H1 (cell line): ENCODE data around the gene SNX7. TPM values are rescaled to one million over a fixed set of nuclear protein-coding genes. Genes with fewer than 3 reads are reported as not detected.

Experiments
- CTCF ChIA-PET: fragments of 300-600 bp; sonication (Branson Sonifier 250); formaldehyde crosslinking; loops from one replicate; lab custom pipeline; 2021; ENCODE audit not compliant: partially characterized antibody; lab: Charles Lee
- POLR2A ChIA-PET: fragments of 300-600 bp; sonication (Branson Sonifier 250); formaldehyde crosslinking; loops from one replicate; lab custom pipeline; 2021; ENCODE audit warnings: inconsistent platforms; ENCODE audit not compliant: partially characterized antibody; lab: Charles Lee
- DNase-seq, 2 experiments: peaks; one replicate each; pipeline versions ENCODE4 v3.0.0 to v3.0.0-alpha.2; 2010 to 2022; ENCODE audit warnings: low spot score in 2 of 2, low read depth in 1 of 2, mixed read lengths in 1 of 2
- FAIRE-seq: peaks from 2 replicates; lab custom pipeline; 2011; peaks lifted over from hg19 to GRCh38; lab: Jason Lieb, UNC
- H2AFZ ChIP-seq: 2 replicates; pipeline ENCODE4 v1.8.1; 2012; ENCODE audit warnings: low read length, inconsistent platforms
- H2AK5ac ChIP-seq: 2 replicates; pipeline ENCODE4 v1.6.1; 2013; ENCODE audit warnings: low read depth, low read length
- H2BK120ac ChIP-seq: replicated peaks from 2 replicates; pipeline ENCODE3; 2013; ENCODE audit warnings: low read depth, low read length, inconsistent platforms
- H2BK12ac ChIP-seq: 2 replicates; pipeline ENCODE4 v1.6.1; 2013; ENCODE audit warnings: low read depth, low read length
- H2BK15ac ChIP-seq: 2 replicates; pipeline ENCODE4 v1.6.1; 2013; ENCODE audit warnings: low read length
- H2BK20ac ChIP-seq: 2 replicates; pipeline ENCODE4 v1.6.1; 2013; ENCODE audit warnings: low read length
- H2BK5ac ChIP-seq: 2 replicates; pipeline ENCODE4 v1.6.1; 2013; ENCODE audit warnings: low read depth, low read length
- H3K14ac ChIP-seq: 2 replicates; pipeline ENCODE4 v1.6.1; 2013; ENCODE audit warnings: inconsistent platforms; ENCODE audit not compliant: insufficient read length
- H3K18ac ChIP-seq: 2 replicates; pipeline ENCODE4 v1.6.1; 2013; ENCODE audit warnings: low read length; ENCODE audit errors: extremely low read depth
- H3K23ac ChIP-seq: 2 replicates; pipeline ENCODE4 v1.6.1; 2013; ENCODE audit warnings: inconsistent platforms; ENCODE audit not compliant: insufficient read length
- H3K23me2 ChIP-seq: 2 replicates; pipeline ENCODE4 v1.6.1; 2013; ENCODE audit warnings: low read depth, low read length
- H3K27ac ChIP-seq: 2 replicates; pipeline ENCODE4 v1.6.1; 2011; ENCODE audit warnings: low read depth, low read length, inconsistent platforms
- H3K27me3 ChIP-seq, 4 experiments: replicated peaks in 1 of 4; 1 replicate in 1 of 4; 2 replicates in 3 of 4; pipeline versions ENCODE4 v1.6.1 to v1.8.1; 2011 to 2013; ENCODE audit warnings: low read length in 3 of 4, mild to moderate bottlenecking in 3 of 4, inconsistent platforms in 2 of 4, mixed read lengths in 2 of 4, moderate library complexity in 1 of 4; ENCODE audit not compliant: control insufficient read depth in 3 of 4, insufficient read depth in 3 of 4; ENCODE audit errors: extremely low read depth in 1 of 4
- H3K36me3 ChIP-seq, 4 experiments: 2 replicates each; pipeline versions ENCODE4 v1.6.1 to v1.8.1; 2011 to 2013; ENCODE audit warnings: mild to moderate bottlenecking in 4 of 4, low read length in 3 of 4, moderate library complexity in 2 of 4, control low read depth in 1 of 4, inconsistent platforms in 1 of 4; ENCODE audit not compliant: insufficient read depth in 4 of 4, control insufficient read depth in 2 of 4
- H3K4ac ChIP-seq: replicated peaks from 2 replicates; pipeline ENCODE3; 2013; ENCODE audit warnings: low read length, low read depth, mixed read lengths, inconsistent platforms; ENCODE audit not compliant: insufficient read length
- H3K4me1 ChIP-seq, 4 experiments: replicated peaks in 1 of 4; 1 replicate in 1 of 4; 2 replicates in 3 of 4; pipeline versions ENCODE4 v1.6.1 to v1.8.1; 2011 to 2013; ENCODE audit warnings: low read length in 3 of 4, inconsistent platforms in 2 of 4, mixed read lengths in 1 of 4; ENCODE audit not compliant: insufficient read depth in 4 of 4, control insufficient read depth in 3 of 4
- H3K4me2 ChIP-seq, 2 experiments: 2 replicates each; pipeline versions ENCODE4 v1.6.1 to v1.8.1; 2011 to 2013; ENCODE audit warnings: low read depth in 2 of 2, low read length in 2 of 2, control low read depth in 1 of 2, inconsistent platforms in 1 of 2, mild to moderate bottlenecking in 1 of 2; ENCODE audit not compliant: insufficient read depth in 1 of 2
- H3K4me3 ChIP-seq, 4 experiments: fragments of 200-600, 300-600 bp in 1 of 4; sonication (generic), shearing (Covaris generic), sonication (Bioruptor Twin) in 1 of 4; 2 replicates each; pipeline versions ENCODE4 v1.5.1 to v1.8.1; 2011 to 2016; ENCODE audit warnings: low read length in 4 of 4, low read depth in 3 of 4, control low read depth in 2 of 4, inconsistent platforms in 2 of 4, mild to moderate bottlenecking in 2 of 4, mixed read lengths in 1 of 4, moderate library complexity in 1 of 4; ENCODE audit not compliant: insufficient read depth in 2 of 4; ENCODE audit errors: extremely low read depth in 1 of 4
- H3K56ac ChIP-seq: replicated peaks from 2 replicates; pipeline ENCODE3; 2013; ENCODE audit warnings: low read depth, mild to moderate bottlenecking, mixed read lengths, low read length, inconsistent platforms; ENCODE audit not compliant: insufficient read length
- H3K79me1 ChIP-seq: 2 replicates; pipeline ENCODE4 v1.6.1; 2013; ENCODE audit warnings: low read depth, low read length, control low read depth
- H3K79me2 ChIP-seq, 2 experiments: 2 replicates each; pipeline versions ENCODE4 v1.6.1 to v1.8.1; 2012 to 2013; ENCODE audit warnings: low read length in 2 of 2, mild to moderate bottlenecking in 2 of 2, inconsistent platforms in 1 of 2; ENCODE audit not compliant: insufficient read depth in 2 of 2, control insufficient read depth in 1 of 2
- H3K9ac ChIP-seq, 4 experiments: replicated peaks in 1 of 4; 1 replicate in 1 of 4; 2 replicates in 3 of 4; pipeline versions ENCODE4 v1.6.1 to v1.8.1; 2011 to 2013; ENCODE audit warnings: low read depth in 3 of 4, low read length in 3 of 4, control low read depth in 2 of 4, mild to moderate bottlenecking in 2 of 4, moderate library complexity in 2 of 4, inconsistent platforms in 1 of 4; ENCODE audit errors: extremely low read depth in 1 of 4
- H3K9me3 ChIP-seq, 2 experiments: 2 replicates each; pipeline versions ENCODE4 v1.6.1 to v1.8.1; 2012 to 2013; ENCODE audit warnings: mild to moderate bottlenecking in 2 of 2, moderate library complexity in 2 of 2, control low read depth in 1 of 2, inconsistent platforms in 1 of 2, low read depth in 1 of 2, low read length in 1 of 2, mixed read lengths in 1 of 2; ENCODE audit not compliant: insufficient read depth in 2 of 2
- H4K20me1 ChIP-seq, 2 experiments: replicated peaks in 1 of 2; 2 replicates each; pipeline versions ENCODE3 to v1.8.1; 2011 to 2013; ENCODE audit warnings: inconsistent platforms in 2 of 2, low read length in 2 of 2, mild to moderate bottlenecking in 1 of 2; ENCODE audit not compliant: insufficient read depth in 2 of 2, control insufficient read depth in 1 of 2
- H4K5ac ChIP-seq: 2 replicates; pipeline ENCODE4 v1.6.1; 2013; ENCODE audit warnings: low read length, low read depth, mixed read lengths, inconsistent platforms; ENCODE audit not compliant: insufficient read length
- H4K8ac ChIP-seq: 2 replicates; pipeline ENCODE4 v1.8.0; 2013; ENCODE audit warnings: mild to moderate bottlenecking, moderate library complexity, low read length, inconsistent platforms; ENCODE audit not compliant: insufficient read depth; ENCODE audit errors: extremely low read depth
- H4K91ac ChIP-seq: replicated peaks from 2 replicates; pipeline ENCODE3; 2013; ENCODE audit warnings: low read length, mixed read lengths, inconsistent platforms; ENCODE audit not compliant: insufficient read length
- CREB1 ChIP-seq: IDR thresholded peaks from 2 replicates; pipeline ENCODE4 v1.6.1; 2012; ENCODE audit warnings: inconsistent platforms
- CTCF ChIP-seq, 3 experiments: IDR thresholded peaks; 1 replicate in 2 of 3; 2 replicates in 1 of 3; pipeline versions ENCODE4 v1.5.1 to v1.6.1; 2011; ENCODE audit warnings: low read length in 3 of 3, mild to moderate bottlenecking in 3 of 3, inconsistent platforms in 2 of 3, low read depth in 1 of 3, moderate library complexity in 1 of 3; ENCODE audit not compliant: insufficient read depth in 1 of 3; ENCODE audit errors: control extremely low read depth in 1 of 3
- KDM4A ChIP-seq: IDR thresholded peaks from one replicate; pipeline ENCODE4 v1.7.1; 2012; ENCODE audit warnings: low read depth, mild to moderate bottlenecking, moderate library complexity, low read length, inconsistent platforms; ENCODE audit not compliant: severe bottlenecking
- NANOG ChIP-seq: IDR thresholded peaks from 2 replicates; pipeline ENCODE4 v1.6.1; 2011; ENCODE audit warnings: low read length, low read depth, mild to moderate bottlenecking, inconsistent platforms; ENCODE audit not compliant: insufficient read depth, poor library complexity, severe bottlenecking
- TBP ChIP-seq: IDR thresholded peaks from 2 replicates; pipeline ENCODE4 v1.6.1; 2011; ENCODE audit warnings: low read depth, low read length, improper control_type of control experiment
- WGBS, 2 experiments: shearing (Covaris generic) in 1 of 2; methylation state at CpG; one replicate each; pipeline versions ENCODE4 v1.1.6 to v1.1.7; 2013 to 2015; ENCODE audit warnings: low lambda C conversion rate in 2 of 2, mixed read lengths in 2 of 2, inconsistent platforms in 1 of 2, low coverage in 1 of 2, missing lambda C conversion rate in 1 of 2; ENCODE audit not compliant: insufficient replicate concordance in 2 of 2, insufficient coverage in 1 of 2, insufficient read length in 1 of 2; ENCODE audit errors: extremely low coverage in 1 of 2, missing lambda C conversion rate in 1 of 2; 5-methylcytosine and 5-hydroxymethylcytosine counted together
- long read RNA-seq, 2 experiments: library from RNA in 1 of 2; library from capped mRNA in 1 of 2; stranded (forward); transcript quantifications; one replicate each; pipeline ENCODE4 v2.0.0, GENCODE V29; 2021; ENCODE audit warnings: inconsistent platforms in 1 of 2
- polyA minus RNA-seq, 3 experiments: library from RNA; depleted of rRNA, polyadenylated mRNA; stranded (reverse); fragments of >200 nt; gene quantifications; 1 replicate in 2 of 3; 2 replicates in 1 of 3; pipeline ENCODE4 v1.2.3, GENCODE V29; 2011
- polyA plus RNA-seq, 7 experiments: library from polyadenylated mRNA; depleted of rRNA in 3 of 7; stranded (reverse) in 5 of 7; unstranded in 2 of 7; fragments of >200 nt in 5 of 7; fragments of 200-250 nt in 2 of 7; gene quantifications; 1 replicate in 5 of 7; 2 replicates in 1 of 7; 4 replicates in 1 of 7; pipeline versions ENCODE4 v1.2.1 to v1.2.3, GENCODE V29; 2011 to 2013; ENCODE audit warnings: missing spikeins in 2 of 7, mixed read lengths in 2 of 7
- total RNA-seq: library from RNA; stranded (reverse); fragmentation: NEBNext Ultra II Directional; extraction: Animal tissue kit (Norgen Biotek cat#: 25700); gene quantifications from 2 replicates; pipeline ENCODE4 v1.2.1, GENCODE V29; 2021

SNX7 gene
- total RNA-seq: 20.7 and 23.8 TPM in 2 replicates
- 5.4 and 9.2 TPM in 2 replicates for polyA plus RNA-seq (2011; rRNA removed)
- polyA plus RNA-seq (2011; cell fraction: cytosol; rRNA removed): 11.6 TPM
- polyA plus RNA-seq (2011; cell fraction: nucleus; rRNA removed): 4.9 TPM
- polyA plus RNA-seq (2012, experiment 1 of 2): 15.4 to 20.7 TPM (median 17.1 TPM) in 4 replicates
- 5.1 TPM for polyA plus RNA-seq (2012, experiment 2 of 2)
- polyA plus RNA-seq (2013, experiment 1 of 2): 21.1 TPM
- polyA plus RNA-seq (2013, experiment 2 of 2): 22.5 TPM
- 7.6 and 9.1 TPM in 2 replicates for polyA minus RNA-seq (2011; rRNA and poly(A)+ RNA removed)
- polyA minus RNA-seq (2011; cell fraction: cytosol; rRNA and poly(A)+ RNA removed): 8.1 TPM
- 8.5 TPM for polyA minus RNA-seq (2011; cell fraction: nucleus; rRNA and poly(A)+ RNA removed)
- long read RNA-seq, experiment 1, transcript SNX7-201 (9 exons, 1,734 nt): major isoform, 19 of 44 reads
- long read RNA-seq, experiment 1, partial matches to known transcripts: 18 of 44 reads
- long read RNA-seq, experiment 1, other reads (novel, unspliced or antisense): 7 of 44 reads
- long read RNA-seq, experiment 2, transcript SNX7-201 (9 exons, 1,734 nt): major isoform, 26 of 78 reads
- long read RNA-seq, experiment 2, partial matches to known transcripts: 39 of 78 reads
- long read RNA-seq, experiment 2, other reads (novel, unspliced or antisense): 12 of 78 reads

- 2% methylated on average over 32 of the region's 80 CpGs; no CpG with 5 or more reads in 1 of the 2 experiments for WGBS, 2 experiments
- Histone ChIP-seq H3K56ac (peak within 1 kb of the TSS; percentile 86), H3K14ac (no peak within 1 kb of the TSS), H2BK20ac (no peak within 1 kb of the TSS), H3K9me3 (no peaks in the 10 kb centered on the region), H4K91ac (peak within 1 kb of the TSS; percentile 65), H3K27ac (peak within 1 kb of the TSS; percentile 23; the same call in 1 of the 2 replicates), H2BK120ac (peak within 1 kb of the TSS; percentile 43), H3K23ac (no peak within 1 kb of the TSS), H4K5ac (peak within 1 kb of the TSS; percentile 3), H3K79me1 (peaks cover 3% of the 10 kb centered on the region), H4K8ac (peak within 1 kb of the TSS; percentile 95), H2AFZ (peak within 1 kb of the TSS; percentile 98), H2BK12ac (peak within 1 kb of the TSS; percentile 50; the same call in 1 of the 2 replicates), H3K4me1 (peaks cover 0 to 6% (median 3%) of the 10 kb centered on the region in 4 experiments; a peak in 2 of 7 replicates), H3K18ac (peak within 1 kb of the TSS; percentile 93), H2BK5ac (no peak within 1 kb of the TSS; the same call in 1 of the 2 replicates), H3K23me2 (peaks cover 6% of the 10 kb centered on the region; the same call in 1 of the 2 replicates), H3K9ac (peak within 1 kb of the TSS; percentile 57 to 72 (median 60)), H3K27me3 (no peaks in the 10 kb centered on the region), H3K4me3 (peak within 1 kb of the TSS; percentile 68 to 90 (median 82)), H3K4me2 (peak within 1 kb of the TSS; percentile 70 to 93), H3K79me2 (peaks cover 0 to 8% of the 10 kb centered on the region in 2 experiments; a peak in 1 of 4 replicates), H3K36me3 (no peaks in the 10 kb centered on the region), H2AK5ac (no peak within 1 kb of the TSS), H3K4ac (no peak within 1 kb of the TSS), H2BK15ac (no peak within 1 kb of the TSS), H4K20me1 (no peaks in the 10 kb centered on the region)
- peak; percentile 13 to 87 for DNase-seq
- FAIRE-seq: no peak
- CTCF ChIA-PET: interaction anchor here (0.5 to 2.1 kb wide), 8 partner anchors 9 to 155 kb away, joined by 3 to 7 read pairs (median 4); no protein-coding TSS in a partner anchor
- POLR2A ChIA-PET: interaction anchor here (1.1 kb wide), 1 partner anchor 9 kb away, joined by 4 read pairs; no protein-coding TSS in a partner anchor
- TF ChIP-seq CREB1: no peak
- TF ChIP-seq KDM4A: peak; percentile 93
- TF ChIP-seq NANOG: no peak
- peak; percentile 14; the same call in 1 of the 2 replicates for TF ChIP-seq TBP
- TF ChIP-seq CTCF (IDR thresholded peaks at IDR 0.05; ENCODE audit: control extremely low read depth in 1 of 3, insufficient read depth in 1 of 3, low read depth in 1 of 3, low read length in 3 of 3): peak in 2 of 3 experiments; percentile 17 to 37; a peak in 3 of 4 replicates
Observed at GRCh38 chr1:98661544-98662355, at the start of gene SNX7. Gene SNX7, plus strand, starts transcription at chr1:98661721. Its CDS starts 11 bp downstream, at chr1:98661732.
